Stimulated activated CD4-positive, alpha-beta T cell treated with anti-CD3 and anti-CD28 coated beads, Interleukin-15, amount 100 ng/mL, for 24 hours (primary cell): ENCODE data around the gene HMGCL.
A peak's percentile ranks its signal among the peaks of the same experiment; 100 is the strongest.

Experiments
- DNase-seq: peaks from one replicate; pipeline ENCODE4 v3.0.0-alpha.2; 2020

Gene HMGCL

DNA sequence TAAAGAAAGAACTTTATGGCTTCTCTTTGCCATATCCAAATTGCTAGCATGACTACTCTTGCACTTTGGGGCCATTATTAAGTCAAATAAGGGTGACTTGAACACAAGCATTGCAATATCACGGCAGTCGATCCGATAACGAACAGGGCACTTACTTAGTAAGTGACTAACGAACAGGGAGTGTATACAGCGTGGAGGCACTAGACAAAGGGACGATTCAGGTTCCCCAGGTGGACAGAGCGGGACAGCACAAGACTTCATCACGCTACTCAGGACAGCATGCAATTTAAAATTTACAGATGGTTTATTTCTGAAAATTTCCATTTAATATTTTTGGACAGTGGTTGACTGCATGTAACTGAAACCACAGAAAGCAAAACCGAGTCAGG, 52.4 kb downstream of the HMGCL start:
- DNase-seq, result no peak

DNA sequence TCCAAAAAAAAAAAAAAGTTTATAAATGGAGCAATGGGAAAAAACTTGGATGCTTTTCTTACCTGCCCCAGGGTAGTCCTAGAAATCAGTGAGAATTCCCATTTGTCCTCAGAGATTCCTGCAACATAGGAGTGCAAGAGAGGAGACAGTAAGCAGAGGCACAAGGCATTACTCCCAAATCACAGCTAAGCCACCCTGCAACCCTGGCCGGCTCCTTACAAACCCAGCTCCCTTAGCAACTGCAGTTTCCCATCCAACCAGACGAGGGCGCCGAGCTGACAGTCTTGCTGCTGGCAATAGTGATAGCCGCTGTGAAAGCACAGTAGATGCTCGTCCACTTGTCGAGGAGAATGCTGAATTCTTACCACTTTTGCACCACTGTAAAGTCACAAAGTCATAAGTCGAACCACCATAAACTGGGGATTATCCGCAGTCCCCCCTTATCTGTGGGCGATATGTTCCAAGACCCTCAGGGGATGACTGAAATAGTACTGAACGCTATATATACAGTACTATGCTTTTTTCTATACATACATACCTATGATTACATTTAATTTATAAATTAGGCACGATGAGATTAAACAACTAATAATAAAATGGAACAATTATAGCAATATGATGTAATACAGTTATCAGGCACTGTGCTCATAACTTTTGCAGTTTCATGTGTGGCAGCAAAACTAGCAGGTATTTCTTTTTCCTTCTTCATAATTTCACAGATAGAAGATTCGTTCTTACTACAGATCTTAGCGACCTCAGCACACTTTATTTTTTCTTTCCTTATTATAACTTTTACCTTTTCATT, 53.0 kb downstream of the HMGCL start:
- peak; percentile 91 for DNase-seq

DNA sequence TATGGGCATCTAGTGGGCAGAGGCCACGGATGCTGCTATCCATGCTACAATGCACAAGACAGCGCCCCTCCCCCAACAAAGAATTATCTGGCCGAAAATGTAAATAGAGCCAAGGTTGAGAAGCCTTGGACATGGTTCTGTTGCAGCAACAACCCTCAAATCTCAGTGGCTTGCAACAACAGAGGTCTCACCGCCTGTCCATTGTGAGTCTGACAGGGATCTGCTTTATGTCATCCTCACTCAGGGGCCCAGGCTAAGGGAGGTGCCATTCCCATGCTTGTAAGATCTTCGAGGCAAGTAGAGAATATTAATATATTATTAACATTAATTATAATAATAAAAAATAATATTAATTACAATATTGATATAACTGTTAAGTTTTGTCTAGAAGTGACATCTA, 56.5 kb downstream of the HMGCL start:
- no peak for DNase-seq

DNA sequence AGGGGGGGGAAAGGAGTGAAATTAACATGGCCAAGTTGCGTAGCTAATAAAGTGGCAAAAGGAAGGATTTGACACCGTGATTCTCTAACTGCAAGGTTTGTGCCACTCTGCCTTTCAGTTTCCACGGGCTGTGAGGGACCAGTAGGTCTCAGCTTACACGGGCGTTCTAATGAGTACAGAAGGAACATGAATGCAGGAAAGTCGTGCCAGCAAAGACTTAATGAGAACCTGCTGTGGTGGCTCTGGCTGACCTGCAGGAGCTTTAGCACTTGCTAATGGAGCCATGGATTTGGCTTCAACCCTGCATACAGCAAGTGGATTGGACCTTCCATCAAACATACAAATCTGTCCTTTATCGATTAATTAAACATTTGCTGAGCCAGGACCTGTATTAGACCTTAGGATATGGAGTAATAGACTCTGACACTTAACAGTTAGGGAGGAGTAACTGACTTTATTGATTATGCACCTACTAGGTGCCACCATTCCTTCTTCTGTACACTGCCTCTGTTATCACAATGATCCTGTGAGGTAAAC, 62.1 kb downstream of the HMGCL start:
- no peak for DNase-seq

DNA sequence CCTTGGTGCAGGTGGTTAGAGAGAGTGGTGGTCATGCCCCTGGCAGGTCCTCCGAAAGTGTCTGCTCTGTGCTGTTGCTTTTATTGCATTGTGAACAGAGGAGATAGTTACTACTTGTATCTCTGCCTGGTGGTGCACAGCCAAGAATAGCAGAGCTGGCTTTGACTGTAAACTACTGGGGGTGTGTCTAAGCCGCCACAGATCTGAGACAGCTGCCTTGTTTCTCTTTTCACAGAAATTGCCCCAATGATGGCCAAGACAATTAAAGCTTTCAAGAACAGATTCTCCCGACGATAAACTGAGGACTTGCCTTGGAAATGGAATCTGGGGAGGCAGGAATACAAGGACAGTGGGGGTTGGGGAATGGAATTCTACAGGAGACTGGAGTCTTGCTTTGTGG, 66.0 kb downstream of the HMGCL start:
- DNase-seq, result no peak

DNA sequence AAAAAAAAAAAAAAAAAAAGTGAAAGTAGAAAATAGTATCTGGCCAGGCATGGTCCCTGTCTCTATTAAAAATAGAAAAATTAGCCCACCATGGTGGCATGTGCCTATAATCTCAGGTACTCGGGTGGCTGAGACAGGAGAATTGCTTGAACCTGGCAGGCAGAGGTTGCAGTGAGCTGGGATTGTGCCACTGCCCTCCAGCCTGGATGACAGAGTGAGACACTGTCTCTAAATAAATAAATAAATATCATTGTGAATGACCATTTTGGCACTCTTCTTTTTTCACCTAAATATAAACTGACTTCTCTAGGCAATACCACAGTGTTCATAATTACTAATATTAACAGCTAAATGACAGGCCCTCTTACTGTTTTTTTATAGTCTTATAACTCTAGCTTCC, 67.4 kb downstream of the HMGCL start:
- no peak for DNase-seq

DNA sequence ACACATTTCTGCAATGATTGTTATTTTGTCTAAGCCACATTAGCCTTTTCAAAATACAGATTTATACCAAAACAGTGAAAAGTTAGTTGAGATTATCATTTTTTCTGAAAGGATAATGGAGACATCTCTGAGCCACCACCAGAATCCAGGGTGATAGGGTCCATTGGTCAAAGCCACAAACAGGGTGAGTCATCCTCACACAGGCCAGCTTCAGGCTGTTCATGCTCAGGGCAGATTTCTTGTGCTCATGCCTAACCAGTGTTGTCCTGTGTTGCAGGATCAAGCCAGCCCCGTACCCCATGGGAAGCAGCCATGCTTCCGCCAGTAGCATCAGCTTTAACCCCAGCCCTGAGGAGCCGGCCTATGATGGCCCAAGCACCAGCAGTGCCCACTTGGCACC, 68.6 kb downstream of the HMGCL start:
- DNase-seq, result no peak

DNA sequence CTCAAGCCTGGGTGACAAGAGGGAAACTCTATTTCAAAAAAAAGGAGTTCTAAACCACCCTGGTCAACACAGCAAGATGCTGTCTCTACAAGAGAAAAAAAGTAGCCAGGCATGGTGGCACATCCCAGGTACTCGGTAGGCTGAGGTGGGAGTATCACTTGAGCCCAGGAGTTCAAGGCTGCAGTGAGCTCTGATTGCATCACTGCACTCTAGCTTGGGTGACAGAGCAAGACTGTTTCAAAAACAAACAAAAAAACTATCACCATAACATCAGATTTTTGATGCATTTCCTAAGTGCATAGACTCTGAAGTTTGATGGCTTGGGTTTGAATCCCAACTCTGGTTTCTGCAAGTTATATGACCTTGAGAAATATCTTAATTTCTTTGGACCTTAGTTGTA, 72.3 kb downstream of the HMGCL start:
- no peak for DNase-seq
